ENCODE data around the gene PIP4K2B.
"Not testable (repeated sequence)": the region's sequence is repeated elsewhere in the genome, so short reads cannot be mapped to it uniquely, and the experiment has no call there.

PIP4K2B gene

DNA sequence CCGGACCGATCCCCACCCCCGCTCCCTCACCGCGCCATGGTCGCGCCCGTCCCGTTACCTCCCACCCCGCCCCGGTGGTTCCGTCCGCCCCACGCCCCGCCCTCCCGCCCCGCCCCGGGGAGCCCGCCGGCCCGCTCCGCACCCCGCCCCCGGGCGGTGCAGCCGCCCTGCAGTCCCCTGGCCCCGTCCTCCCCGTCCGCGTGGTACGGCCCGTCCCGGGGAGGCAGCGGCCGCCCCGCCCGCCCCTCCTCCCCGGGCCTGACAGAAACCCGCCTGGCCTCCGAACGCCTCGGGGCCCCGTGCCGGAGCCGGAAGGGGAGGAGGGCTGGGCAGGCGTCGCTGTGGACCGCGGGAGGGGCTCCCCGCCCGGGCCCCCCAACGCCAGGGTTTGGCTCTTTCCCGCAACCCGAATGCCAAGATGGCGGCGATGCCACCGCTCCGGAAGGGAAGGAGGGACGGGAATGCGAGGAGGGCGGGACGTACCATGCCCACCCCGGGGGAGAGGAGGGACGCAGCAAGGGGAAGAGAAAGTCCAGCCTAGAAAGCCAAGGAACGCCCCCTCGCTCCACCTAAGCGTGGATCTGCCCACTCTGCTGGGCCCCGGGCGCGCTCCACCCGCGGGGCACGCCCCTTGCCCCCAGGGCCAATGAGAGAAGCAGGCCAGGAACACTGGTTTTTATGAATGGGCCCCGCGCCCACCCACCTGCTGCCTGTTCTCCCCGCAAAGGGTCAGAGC lies at the start of gene PIP4K2B:
Gene PIP4K2B (minus strand): TSS at position 56 of the 736 bp plus-strand sequence. CDS start 132 bp downstream, outside the sequence.
- peak; percentile 96 for DNase-seq

DNA sequence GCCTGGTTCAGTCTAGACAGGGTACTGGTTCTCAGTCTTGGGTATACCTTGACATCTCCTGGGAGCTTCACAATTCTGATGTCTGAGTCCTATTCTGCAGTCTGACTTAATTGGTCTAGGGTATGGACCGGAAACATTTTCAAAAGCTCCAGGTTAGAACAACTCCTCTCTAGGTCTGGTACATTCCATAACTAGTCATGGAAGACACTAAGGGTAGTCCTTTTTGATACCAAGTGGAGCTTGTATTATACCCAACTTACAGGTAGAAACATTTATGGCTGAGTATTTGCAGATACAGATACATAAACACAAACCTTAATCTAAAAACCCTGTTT lies 49.2 kb upstream of the PIP4K2B start:
- no peak for DNase-seq

DNA sequence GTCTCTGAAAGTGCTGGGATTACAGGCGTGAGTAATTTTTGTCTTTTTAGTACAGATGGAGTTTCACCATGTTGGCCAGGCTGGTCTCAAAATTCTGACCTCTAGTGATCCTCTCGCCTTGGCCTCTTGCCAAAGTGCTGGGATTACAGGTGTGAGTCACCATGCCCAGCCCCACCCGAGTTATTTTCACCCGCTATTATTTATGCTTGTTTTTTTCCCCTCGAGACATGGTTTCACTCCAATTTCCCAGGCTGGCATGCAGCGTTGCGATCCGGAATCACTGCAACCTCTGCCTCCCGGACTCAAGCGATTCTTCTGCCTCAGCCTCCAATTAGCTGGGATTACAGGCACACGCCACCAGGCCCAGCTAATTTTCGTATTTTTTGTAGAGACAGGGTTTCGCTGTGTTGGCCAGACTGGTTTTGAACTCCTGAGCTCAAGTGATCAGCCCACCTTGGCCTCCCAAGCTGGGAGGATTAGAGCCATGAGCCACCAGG lies 45.0 kb upstream of the PIP4K2B start:
- no peak for DNase-seq

DNA sequence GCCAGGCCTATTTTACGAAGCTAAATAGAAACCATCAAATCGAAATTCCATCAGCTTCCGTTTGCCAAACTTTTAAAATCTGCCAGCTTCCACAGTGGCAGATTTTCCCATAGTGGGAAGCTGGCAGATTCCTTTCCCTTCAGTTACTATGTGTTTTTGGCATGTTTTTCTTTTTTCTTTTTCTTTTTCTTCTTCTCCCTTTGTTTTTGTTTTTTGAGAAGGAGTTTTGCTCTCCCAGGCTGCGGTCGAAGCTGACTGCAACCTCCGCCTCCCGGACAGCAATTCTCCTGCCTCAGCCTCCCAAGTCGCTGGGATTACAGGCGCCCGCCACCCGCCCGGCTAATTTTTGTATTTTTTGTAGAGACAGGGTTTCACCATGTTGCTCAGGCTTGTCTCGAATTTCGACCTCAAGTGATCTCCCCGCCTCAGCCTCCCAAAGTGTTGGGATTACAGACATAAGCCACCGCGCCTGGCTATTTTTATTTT lies 26.4 kb upstream of the PIP4K2B start:
- DNase-seq: no peak

DNA sequence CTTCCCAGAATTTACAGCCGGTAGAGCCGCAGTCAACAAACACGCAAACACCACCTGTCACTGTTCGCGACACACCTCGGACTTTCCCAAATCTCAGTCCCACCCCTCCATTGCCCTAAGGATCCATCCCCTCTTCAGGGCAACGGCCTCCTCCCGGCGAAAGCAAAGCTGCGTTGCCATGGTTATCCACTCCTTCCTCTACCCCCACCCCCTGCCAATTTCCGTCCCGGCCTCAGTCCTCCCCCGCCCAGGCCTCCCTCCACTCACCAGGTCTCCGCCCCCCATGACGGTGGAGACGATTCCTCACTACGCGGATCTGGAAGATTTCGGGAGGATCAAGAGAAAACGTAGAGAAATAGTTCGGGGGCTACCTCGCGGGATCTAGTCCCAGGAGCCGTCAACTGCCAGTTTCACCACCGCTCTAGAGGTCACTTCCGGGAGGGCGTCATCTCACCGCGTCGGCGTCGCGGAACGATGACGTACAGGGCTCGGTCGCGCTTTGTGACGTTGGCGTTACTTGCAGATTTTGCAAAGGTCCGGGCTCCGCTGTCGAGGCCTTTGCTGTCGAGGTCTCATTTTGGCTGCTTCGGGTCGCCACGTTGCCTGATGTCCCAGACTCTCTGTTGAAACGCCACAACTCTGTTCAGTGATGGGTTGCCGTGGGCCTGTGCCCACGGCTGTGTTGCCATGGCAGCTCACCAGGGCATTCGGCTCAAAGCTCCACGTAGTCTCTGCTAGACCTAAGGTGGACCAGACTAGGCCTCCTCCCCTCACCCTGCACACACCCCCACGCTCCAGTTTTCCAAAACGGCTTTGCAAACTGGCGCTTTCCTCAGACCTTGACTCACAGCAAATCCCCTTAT lies 25.8 kb upstream of the PIP4K2B start, which contains the start of gene CWC25:
Gene CWC25 (minus strand): TSS at position 423 of the 863 bp plus-strand sequence. CDS start 138 bp downstream, at position 285.
- peak; percentile 94 to 95 for DNase-seq

DNA sequence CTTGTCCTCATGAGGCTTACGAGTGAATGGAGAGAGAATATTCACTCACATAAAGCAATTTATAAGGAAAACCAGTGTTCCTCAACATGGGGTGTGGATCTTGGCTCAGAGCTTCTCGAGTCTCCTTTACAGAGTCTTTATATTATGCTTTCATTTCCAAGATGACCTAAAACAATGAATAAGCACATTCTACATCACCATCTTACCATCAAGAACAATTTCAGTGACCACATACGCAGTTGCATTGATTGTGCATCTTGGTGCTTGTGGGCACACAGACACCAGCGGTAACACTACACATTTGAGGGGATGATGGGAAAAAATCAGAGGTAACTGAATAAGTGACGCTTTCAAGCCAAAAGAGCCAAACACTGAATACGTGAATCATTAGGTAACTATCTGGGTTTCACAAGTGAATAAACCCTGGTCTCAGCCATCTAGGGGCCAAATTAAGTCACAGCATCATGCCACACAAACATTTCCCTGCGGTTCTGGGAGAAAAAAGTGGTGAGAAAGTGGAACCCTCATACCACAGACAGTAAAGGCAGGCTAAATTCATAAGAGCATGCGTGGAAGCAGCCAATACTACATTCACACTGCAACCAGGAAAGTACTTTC lies 16.3 kb upstream of the PIP4K2B start:
- DNase-seq: peak; percentile 42 to 60

DNA sequence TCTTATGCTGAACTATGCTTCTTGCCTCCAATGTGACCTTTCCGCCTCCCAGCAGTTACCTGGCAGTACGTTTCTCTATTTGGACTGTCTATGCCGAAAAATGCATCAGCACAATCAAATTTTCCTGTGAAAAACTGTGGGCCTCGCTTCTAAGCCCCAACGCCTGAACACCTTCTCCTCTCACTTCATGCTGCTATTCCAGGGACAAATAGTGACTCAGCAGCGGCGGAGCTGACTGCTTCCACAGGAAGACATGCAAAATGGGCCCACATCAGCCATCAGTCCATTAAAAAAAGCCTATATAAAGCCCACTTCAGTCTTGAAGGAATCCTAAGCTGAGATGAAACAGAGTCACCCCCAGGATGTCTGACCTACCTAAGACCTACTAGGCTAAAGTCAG lies 10.5 kb upstream of the PIP4K2B start:
- DNase-seq: no peak

DNA sequence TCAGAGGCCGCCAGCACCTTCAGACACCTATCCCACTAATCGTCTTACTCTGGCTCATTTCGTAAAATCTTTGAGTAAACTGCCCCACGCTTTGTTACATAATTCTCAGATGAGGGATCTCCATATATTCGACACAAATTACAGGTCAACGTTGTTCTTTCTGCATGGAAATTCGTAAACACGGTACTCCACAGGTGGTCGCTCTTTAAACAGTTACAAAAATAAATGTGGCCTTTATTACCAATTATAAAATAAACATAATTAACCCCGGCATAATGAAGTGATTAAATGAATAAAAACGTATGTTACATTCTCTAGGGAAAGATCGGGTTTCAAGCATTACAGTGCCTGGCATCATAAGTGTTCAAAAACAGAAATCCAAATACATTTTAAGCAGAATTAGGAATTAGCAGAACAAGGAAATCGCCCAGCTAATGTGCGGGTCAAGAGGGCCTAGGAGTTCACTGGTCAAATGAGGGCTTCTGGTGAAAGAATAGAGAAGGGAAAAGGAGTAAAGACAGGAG lies 943 bp upstream of the PIP4K2B start:
- peak in 1 of 2 experiments; percentile 34 for DNase-seq

DNA sequence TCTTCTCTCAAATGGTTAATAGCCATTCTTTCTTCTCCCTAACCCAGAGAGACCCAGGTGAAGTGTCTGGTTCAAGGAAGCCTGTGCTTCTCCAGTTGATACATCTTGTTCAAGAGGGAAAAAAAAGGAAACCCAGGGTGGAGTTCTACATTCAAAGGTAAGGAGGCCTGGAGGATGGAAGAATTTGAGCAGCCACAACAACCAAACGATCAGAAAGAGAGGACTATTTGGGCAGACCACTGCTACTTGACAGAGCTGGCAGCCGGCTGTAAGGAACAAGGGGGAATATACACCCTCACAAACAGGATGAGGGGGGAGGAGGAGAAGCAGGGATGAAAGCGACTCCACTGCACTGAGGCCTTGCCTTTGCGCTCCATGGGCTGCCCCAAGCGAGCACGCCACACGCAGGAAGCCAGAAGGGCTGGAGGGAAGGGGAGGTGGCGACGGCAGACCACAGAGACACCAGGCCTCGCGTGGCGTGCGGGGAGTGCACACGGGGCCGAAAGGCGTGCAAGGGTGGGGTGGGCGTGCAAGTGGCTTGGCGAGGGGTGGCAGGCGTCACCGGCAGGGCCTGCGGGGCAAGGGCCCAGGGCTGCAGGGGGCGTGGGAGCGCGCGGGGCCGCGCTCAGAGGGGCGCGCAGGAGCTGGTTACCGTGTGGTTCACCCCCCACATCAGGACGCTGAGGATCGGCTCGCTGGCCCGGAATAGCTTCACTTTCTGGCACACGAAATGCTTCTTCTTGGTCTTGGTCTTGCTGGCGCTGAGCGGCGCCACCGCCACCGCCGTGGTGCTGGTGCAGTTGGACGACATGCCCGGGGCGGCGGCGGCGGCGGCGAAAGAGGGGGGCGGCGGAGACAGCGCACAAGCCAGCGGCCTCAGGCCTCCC lies 499 bp downstream of the PIP4K2B start:
- DNase-seq: peak; percentile 69 to 71

DNA sequence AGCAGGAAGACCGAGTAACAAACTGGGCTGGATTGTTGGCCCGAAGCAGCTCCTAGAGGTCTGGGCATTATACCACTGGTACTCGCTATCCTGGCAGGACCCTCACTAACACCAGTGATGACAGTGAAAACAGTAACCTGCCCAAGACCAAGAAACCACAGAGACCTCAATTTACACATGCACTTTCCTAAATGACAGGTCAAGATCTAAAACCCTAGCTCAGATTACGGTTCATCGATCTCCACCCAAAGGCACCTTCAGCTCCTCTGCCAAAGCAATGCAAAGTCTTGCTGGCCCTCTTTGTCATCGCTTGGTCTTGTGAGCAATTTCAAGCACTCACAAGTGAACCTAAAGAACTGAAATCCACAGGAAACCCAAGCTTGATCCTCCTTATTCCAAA lies 1.5 kb downstream of the PIP4K2B start:
- DNase-seq: no peak

DNA sequence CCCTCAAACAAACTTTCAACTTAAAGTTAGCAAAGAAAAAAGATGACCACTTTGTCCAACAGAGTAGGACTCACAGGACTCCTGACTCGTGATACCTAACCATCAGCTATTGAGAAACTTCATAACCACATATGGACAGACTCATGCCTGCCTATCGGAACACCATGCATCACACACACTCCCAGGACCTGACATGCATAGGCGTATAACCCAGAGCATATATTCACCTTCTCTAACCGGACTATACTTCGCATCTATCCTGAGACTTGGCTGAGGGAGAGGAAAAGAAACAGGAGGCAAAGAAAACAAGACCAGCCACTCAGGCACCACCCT lies 2.2 kb downstream of the PIP4K2B start:
- DNase-seq: no peak

DNA sequence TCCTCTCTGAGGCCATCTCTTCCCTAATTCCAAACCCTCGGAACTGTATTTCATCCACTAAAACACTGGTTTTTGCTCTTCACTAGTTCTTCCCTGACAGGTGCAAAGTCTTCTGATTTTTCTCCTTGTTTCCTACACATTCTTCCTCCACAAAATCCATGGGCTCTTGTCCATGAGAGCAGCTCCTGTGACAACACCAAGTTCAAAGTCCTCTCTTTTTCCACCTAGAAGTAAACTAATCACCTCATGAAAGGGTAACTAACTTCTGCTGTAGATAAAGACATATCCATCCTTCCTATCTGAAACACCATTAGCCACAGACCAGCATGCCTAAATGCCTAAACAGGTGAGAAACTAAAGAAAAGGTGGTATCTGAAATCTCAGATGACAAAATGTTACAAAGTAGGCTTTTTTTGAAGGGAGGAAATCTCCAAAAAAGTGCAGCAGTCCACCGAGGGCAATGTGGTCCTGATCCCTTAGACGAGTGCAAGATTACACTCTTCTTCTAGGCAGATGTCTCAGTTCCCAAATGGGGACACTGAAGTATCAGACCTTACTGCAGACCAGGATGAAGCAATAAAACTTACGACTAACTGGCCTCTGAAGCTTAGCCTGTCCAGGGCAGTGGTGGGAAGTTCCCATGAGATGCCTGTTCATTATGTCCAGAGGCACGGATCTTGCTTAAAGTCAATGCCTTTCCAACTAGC lies 2.8 kb downstream of the PIP4K2B start:
- DNase-seq: no peak

DNA sequence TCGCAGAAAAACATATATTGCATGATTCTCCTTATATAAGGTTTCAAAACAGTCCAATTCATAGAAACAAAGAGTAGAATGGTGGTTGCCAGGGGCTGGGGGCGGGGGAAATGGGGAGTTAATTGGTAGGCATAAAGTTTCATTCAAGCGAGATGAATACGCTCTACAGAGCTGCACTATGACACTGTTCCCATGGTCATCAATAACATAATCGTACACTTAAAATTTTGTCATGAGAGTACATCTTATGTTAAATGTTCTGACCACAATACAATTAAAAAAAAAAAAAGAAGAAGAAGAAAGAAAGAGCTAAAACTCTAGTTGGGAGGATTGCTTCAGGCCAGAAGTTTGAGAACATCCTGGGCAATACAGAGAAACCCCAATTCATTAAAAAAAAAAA lies 5.1 kb downstream of the PIP4K2B start:
- no peak for DNase-seq

DNA sequence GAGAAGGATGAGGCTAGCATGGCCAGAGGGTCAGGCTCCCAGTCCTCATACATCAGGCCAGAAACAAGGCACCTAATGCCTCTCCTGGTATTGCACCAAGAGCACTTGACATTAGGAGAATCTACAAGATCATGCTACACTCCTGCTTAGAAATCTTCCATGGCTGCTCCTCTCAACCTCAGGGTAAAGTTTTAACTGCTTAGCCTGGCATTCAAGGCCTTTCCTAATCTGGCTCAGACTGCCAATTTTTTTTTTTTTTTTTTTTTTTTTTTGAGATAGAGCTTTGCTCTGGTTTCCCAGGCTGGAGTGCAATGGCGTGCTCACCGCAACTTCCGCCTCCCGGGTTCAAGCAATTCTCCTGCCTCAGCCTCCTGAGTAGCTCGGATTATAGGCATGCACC lies 8.2 kb downstream of the PIP4K2B start:
- DNase-seq: no peak

DNA sequence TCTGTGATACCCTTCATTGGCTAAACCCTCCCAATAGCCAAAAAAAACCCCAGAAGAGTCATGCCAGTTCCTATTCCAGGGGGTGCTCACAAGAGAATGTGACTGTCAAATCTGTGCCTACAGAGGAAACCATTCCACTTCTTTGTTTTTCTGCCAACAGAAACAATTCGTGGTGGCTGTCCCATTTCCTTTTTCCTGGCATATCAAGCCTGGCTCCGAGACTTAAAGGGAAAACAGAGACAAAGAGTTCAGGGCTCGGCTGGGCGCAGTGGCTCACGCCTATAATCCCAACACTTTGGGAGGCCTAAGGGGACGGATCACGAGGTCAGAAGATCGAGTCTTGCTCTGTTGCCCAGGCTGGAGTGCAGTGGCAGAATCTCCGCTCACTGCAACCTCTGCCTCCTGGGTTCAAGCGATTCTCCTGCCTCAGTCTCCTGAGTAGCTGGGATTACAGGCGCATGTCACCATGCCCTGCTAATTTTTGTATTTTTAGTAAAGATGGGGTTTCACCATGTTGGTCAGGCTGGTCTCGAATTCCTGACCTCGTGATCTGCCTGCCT lies 9.1 kb downstream of the PIP4K2B start:
- not testable (repeated sequence) for DNase-seq

DNA sequence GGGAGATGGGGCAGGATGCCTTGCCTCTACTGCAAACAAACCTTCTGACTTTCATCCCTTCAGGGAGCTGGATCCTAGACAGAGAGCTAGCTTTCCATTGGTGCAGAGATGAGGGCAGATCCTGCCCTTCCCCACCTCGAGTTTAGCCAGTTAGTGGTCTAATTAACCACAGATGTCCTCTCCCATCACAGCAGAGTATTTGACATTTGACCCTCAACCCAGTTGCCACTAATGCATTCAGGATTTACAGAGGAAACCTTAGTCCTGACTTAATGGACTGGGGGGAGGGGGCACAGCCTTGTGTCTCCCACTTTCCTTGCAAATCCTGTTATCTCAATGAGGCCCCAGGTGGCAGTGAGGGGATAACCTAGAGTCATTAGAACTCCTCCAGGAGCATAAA lies 10.2 kb downstream of the PIP4K2B start:
- no peak for DNase-seq

DNA sequence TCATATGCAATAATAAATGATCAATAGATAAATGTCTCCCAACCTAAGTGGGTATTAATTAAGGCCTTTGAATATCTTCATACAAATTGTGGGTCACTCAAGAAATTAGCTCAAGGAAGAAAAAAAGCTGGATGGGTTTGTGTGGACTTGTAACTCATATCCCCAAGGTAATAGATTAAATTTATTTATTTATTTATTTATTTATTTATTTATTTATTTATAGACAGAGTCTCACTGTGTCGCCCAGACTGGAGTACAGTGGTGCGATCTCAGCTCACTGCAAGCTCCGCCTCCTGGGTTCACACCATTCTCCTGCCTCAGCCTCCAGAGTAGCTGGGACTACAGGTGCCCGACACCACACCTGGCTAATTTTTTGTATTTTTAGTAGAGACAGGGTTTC lies 11.4 kb downstream of the PIP4K2B start:
- DNase-seq: not testable (repeated sequence)

DNA sequence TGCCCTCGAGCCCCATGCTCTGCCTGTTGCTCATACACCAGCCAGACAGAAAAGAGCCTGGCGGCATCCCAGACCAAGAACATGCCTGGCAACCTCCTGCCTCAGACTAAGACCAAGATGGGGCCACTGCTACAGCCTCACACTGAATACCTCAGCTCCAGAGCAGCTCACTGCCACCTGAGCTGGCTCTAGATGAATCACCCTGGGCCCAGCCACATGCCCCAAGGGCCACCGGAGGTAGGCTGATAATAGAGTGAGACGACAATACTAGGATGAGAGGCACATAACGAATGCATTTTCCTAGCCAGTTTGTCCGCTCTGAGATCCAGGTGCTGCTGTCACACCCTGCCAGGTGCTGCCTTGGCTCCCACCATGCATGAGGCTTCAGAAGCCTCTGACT lies 13.0 kb downstream of the PIP4K2B start:
- DNase-seq: no peak

DNA sequence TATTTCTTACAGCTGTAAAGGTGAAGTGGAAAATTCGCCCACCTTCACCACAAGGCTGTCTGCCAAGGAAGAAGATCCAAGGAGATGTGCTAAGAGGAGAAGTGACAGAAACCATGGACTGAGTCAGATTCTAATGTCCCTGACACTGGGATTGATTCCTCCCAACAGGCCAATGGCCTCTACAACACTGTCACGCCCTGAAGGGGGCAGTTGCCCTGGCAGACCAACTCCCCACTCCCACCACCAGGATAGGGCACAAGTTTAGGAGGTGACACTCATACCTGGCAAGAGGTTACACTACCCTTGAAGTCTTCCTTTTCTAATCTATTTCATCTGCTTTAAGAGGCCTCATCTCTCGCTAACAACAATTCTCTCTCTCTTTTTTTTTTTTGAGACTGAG lies 16.1 kb downstream of the PIP4K2B start:
- no peak for DNase-seq

DNA sequence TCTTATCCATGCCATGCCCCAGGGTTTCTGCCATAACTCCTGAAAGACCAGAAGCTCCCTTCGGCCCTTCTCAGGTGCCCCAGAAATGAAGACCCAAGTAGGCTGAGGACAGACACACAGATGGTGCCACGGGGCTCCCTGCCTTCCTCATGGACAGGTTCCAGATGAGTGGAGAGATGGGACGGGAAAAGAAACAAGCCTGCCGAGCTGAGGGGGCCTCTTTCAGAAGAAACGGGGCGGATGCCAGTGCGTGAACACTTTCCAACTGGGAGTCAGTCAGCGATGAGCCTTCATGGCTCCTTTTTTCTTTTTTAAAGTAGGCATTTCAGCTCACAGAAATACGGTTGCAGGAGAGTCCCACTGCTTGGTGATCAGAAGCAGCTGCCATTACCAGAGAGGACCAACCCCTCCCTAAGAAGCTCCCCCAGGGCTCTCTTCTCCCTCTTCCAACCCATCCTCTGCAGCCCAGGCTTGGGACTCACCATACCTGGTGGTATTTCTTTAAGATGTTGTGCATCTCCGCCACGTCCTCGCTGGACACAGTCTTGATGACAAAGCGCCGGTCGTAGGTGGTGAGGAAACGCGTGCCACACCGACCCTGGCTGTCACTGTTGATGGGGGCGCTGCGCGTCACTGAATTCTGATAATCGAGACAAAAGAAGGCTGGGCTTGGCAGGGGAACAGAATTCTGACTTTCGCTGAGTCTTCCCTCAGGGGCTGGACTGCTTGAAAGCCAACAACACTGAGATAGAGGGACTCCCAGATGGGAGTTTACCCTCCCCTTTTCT lies 19.2 kb downstream of the PIP4K2B start:
- DNase-seq: no peak

Data from Kasumi-1 (cell line).